GM23248 (cell line): ENCODE measurements around the gene BOD1.

Experiments used
- EZH2 ChIP-seq: fragments of 200-600 bp; sonication (generic); IDR thresholded peaks from 2 replicates; pipeline ENCODE4 v1.6.1; 2018; ENCODE audit warnings: antibody characterized with exemption, mild to moderate bottlenecking; ENCODE audit not compliant: insufficient read depth, poor library complexity, severe bottlenecking
- EZH2phosphoT487 ChIP-seq: fragments of 200-600 bp; sonication (generic); IDR thresholded peaks from 2 replicates; pipeline ENCODE4 v1.6.1; 2018; ENCODE audit warnings: antibody characterized with exemption, moderate library complexity, mild to moderate bottlenecking, low read depth; ENCODE audit not compliant: insufficient read depth

DNA sequence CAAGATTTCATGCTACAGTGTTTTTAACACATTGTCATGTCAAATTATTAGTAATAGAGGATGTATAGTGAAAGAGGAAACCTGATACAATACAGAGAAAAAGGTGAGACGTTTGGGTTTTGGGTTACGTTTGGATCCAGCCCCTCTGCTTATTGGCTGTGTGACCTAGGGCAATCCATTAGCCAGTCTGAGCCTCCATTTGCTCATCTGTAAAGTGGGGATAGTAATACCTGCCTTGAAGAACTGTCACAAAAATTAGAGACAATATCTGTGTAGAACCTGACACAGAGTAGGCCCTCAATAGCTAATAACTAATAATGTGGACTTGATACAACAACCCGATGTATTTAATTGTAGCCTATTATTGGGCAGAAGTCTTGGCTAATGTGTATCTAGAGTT is 4.3 kb upstream of the BOD1 start:
- TF ChIP-seq EZH2 (no peak), EZH2phosphoT487 (no peak)
